ENCODE results near the gene HARBI1.

DNA sequence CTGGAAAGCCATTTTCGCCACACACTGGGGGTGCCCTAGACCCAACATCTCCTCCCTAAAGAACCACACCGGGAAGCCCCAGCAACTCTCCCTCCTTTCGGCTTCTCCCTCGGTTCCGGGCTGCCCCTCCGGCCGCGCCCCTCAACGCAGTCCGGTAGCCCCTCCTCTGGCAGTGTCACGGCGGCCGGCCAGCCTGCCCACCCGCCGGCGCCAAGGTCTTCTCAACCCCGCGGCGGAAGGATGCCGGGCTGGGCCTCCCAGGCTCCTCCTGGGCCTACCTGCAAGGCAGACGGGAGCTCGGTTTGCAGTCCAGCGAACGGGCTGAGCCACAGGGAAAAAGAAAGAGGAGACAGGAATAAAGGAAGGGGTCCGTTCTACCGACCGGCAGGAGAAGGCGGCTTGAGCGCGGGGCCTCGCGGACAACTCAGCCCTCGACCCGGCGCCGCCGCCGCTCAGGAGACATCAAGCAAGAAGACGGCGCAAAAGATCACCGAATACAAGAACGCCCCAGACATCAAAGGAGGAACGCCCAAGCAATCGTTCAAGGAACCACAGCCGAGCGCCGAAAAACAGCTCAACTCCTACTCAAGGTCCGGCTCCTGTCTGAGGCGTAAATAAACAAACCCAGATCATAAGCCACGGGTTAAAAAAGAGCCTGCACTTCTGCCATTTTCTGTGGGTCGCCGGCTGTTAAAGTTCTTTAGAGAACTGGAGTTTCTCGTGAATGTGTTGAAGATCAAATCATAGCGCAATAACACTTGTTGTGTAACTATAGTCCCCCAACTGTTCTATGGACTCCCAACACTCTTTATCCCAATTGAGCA lies 23.3 kb downstream of the HARBI1 start, which contains the start of gene AMBRA1:
- TF ChIP-seq, protein P1, sequence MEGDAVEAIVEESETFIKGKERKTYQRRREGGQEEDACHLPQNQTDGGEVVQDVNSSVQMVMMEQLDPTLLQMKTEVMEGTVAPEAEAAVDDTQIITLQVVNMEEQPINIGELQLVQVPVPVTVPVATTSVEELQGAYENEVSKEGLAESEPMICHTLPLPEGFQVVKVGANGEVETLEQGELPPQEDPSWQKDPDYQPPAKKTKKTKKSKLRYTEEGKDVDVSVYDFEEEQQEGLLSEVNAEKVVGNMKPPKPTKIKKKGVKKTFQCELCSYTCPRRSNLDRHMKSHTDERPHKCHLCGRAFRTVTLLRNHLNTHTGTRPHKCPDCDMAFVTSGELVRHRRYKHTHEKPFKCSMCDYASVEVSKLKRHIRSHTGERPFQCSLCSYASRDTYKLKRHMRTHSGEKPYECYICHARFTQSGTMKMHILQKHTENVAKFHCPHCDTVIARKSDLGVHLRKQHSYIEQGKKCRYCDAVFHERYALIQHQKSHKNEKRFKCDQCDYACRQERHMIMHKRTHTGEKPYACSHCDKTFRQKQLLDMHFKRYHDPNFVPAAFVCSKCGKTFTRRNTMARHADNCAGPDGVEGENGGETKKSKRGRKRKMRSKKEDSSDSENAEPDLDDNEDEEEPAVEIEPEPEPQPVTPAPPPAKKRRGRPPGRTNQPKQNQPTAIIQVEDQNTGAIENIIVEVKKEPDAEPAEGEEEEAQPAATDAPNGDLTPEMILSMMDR (conservative IDR thresholded peaks at IDR 0.05) = no peak
- peak; percentile 99 for TF ChIP-seq ZFX (IDR thresholded peaks at IDR 0.05)
